ENCODE results near the gene NPFFR1. TPM values are rescaled to one million over a fixed set of nuclear protein-coding genes. Genes with fewer than 3 reads are reported as not detected.

Gene NPFFR1
- total and polyA plus RNA-seq, 10 of the 15 experiments (the other 5 are each of a cell fraction or from before 2014, with no cell fraction given), result 0.03 TPM; not detected in 9

- TF ChIP-seq BRCA1 (IDR thresholded peaks at IDR 0.05; ENCODE audit: low read depth, low read length) (no peak), MTA3 (IDR thresholded peaks at IDR 0.05; ENCODE audit: borderline replicate concordance, low read length) (no peak), IKZF2 (IDR thresholded peaks at IDR 0.05) (no peak), IKZF1 (conservative IDR thresholded peaks at IDR 0.05) (no peak), CREM (IDR thresholded peaks at IDR 0.05; ENCODE audit: low read depth) (no peak), SMC3 (IDR thresholded peaks at IDR 0.05; ENCODE audit: borderline replicate concordance, low read length) (no peak), MLLT1 (IDR thresholded peaks at IDR 0.05) (no peak), RELA (IDR thresholded peaks at IDR 0.05; ENCODE audit: borderline replicate concordance, partially characterized antibody) (no peak), HDAC6 (IDR thresholded peaks at IDR 0.05; ENCODE audit: unreplicated experiment) (no peak), ATF3 (IDR thresholded peaks at IDR 0.05; ENCODE audit: borderline replicate concordance, extremely low read depth, low read depth, low read length) (no peak), ZNF274 (IDR thresholded peaks at IDR 0.05; ENCODE audit: insufficient read depth, insufficient read length) (no peak), IRF4 (IDR thresholded peaks at IDR 0.05; ENCODE audit: low read depth, low read length) (no peak), KLF5 (IDR thresholded peaks at IDR 0.05; ENCODE audit: partially characterized antibody) (no peak)
- H3K9ac ChIP-seq (ENCODE audit: control insufficient read depth, insufficient read depth, low read length), result no peak overlapping the region
- FAIRE-seq (no peak), DNase-seq (ENCODE audit: low read depth, low spot score) (no peak), ATAC-seq (no peak)
- H3K9me3 ChIP-seq (replicated peaks; ENCODE audit: control insufficient read depth, insufficient read depth, low read length), result no peaks in the 10 kb centered on the region
- no peak overlapping the region for H3K27ac ChIP-seq (ENCODE audit: control insufficient read depth, insufficient read depth)
- no peaks in the 10 kb centered on the region for H3K79me2 ChIP-seq (ENCODE audit: control insufficient read depth, insufficient read depth, low read length)
- ChIA-PET SMC1A (ENCODE audit: uncharacterized antibody, unreplicated experiment) (interaction anchor here (1.1 kb wide), 1 partner anchor 56 kb away, joined by 4 read pairs; no protein-coding TSS in a partner anchor), RAD21 (ENCODE audit: unreplicated experiment) (no interaction called here), POLR2A (no interaction called here), CTCF (no interaction called here)
- H3K36me3 ChIP-seq (ENCODE audit: control insufficient read depth in 2 of 2, insufficient read depth in 2 of 2, low read length in 1 of 2), result peaks cover 0 to 3% of the 10 kb centered on the region in 2 experiments; a peak in 2 of 4 replicates
- H3K27me3 ChIP-seq (replicated peaks in 1 of 2; ENCODE audit: control insufficient read depth in 2 of 2, insufficient read depth in 2 of 2, low read length in 1 of 2), result no peaks in the 10 kb centered on the region
- intact Hi-C loops (cut with micrococcal nuclease; ENCODE audit: unreplicated experiment), result no loop called here
- in situ Hi-C loops (cut with MboI), result no loop called here
- H2AFZ ChIP-seq (ENCODE audit: control insufficient read depth, low read depth, low read length), result no peak overlapping the region
- no peak overlapping the region for H3K4me3 ChIP-seq
- H3K4me1 ChIP-seq (ENCODE audit: control insufficient read depth, insufficient read depth, low read length), result no peaks in the 10 kb centered on the region
- no TSS peak for BruUV-seq (replicated peaks)
- no peaks in the 10 kb centered on the region for H4K20me1 ChIP-seq (ENCODE audit: control insufficient read depth, insufficient read depth)
- no peak overlapping the region for H3K4me2 ChIP-seq (ENCODE audit: control insufficient read depth, insufficient read depth)
- WGBS (ENCODE audit: insufficient coverage, insufficient replicate concordance, low lambda C conversion rate, missing lambda C conversion rate), result 94% methylated on average over 6 of the region's 6 CpGs
These were observed 16.7 kb upstream of the NPFFR1 start for GRCh38 chr10:70300461-70300860.
